ENCODE measurements around the gene LRRC8B. TPM values are rescaled to one million over a fixed set of nuclear protein-coding genes. Genes with fewer than 3 reads are reported as not detected.
"Not testable (repeated sequence)": the region's sequence is repeated elsewhere in the genome, so short reads cannot be mapped to it uniquely, and the experiment has no call there.

LRRC8B gene
- total RNA-seq, 1 donor from 2014 or later: 39.1 TPM

DNA sequence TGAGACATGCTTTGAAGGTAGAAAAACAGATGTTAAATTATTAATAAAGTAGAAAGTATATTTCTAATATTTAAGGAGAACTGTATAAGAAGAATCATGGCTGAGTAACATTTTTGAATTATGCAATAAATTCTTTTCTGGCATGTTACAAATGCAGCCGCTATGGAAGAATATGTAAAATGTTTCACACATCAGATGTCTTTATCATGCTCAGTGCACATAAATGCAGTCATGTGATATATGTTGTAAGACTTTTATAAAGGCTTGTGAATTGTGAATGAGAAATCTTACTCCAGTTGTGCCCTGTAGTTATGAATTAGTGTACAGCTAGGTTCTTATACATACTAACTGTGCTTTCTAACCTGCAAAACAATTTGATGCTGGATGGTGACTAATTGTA lies 53.5 kb downstream of the LRRC8B start:
- DNase-seq (ENCODE audit: low spot score in 2 of 2) (no peak), FAIRE-seq (no peak)

GRCh38 chr1:89578946-89579684 lies 54.5 kb downstream of the LRRC8B start:
- FAIRE-seq: no peak
- DNase-seq (ENCODE audit: low spot score in 2 of 2): no peak

GRCh38 chr1:89580036-89580435 lies 55.4 kb downstream of the LRRC8B start:
- DNase-seq (ENCODE audit: low spot score in 2 of 2): no peak
- FAIRE-seq: no peak

GRCh38 chr1:89581859-89582258 lies 57.2 kb downstream of the LRRC8B start:
- no peak for DNase-seq (ENCODE audit: low spot score in 2 of 2)
- FAIRE-seq: no peak

- FAIRE-seq (no peak), DNase-seq (ENCODE audit: low spot score in 2 of 2) (no peak)
These were observed 57.9 kb downstream of the LRRC8B start for GRCh38 chr1:89582571-89582970.

DNA sequence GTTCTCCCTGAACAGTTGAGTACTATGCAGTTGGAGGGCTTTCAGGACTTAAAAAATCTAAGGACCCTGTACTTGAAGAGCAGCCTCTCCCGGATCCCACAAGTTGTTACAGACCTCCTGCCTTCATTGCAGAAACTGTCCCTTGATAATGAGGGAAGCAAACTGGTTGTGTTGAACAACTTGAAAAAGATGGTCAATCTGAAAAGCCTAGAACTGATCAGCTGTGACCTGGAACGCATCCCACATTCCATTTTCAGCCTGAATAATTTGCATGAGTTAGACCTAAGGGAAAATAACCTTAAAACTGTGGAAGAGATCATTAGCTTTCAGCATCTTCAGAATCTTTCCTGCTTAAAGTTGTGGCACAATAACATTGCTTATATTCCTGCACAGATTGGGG lies 59.6 kb downstream of the LRRC8B start:
- no peak for FAIRE-seq
- DNase-seq (ENCODE audit: low spot score in 2 of 2): no peak

- DNase-seq (ENCODE audit: low spot score in 2 of 2) (no peak), FAIRE-seq (no peak)
These were observed 60.2 kb downstream of the LRRC8B start for GRCh38 chr1:89584781-89585180.

DNA sequence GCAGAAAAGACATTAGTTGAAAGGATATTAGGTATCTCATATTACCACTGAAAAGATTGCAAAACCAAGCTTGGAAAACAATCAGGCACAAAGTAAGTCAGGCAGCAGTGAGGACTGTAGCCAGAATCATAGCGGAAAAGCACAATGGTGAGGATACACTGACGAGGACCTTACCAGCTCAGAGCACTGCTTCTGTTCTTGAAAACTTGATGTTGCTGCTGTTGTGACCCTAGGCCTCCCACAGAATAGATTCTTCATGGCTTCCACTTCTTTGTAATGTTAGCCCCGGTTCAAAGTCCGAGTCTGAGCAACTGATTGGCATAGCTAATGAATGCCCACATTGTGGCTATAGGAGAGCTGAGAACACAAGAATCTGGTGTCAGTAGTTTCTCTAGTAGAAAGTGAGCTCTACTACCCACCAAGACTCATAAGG lies 63.1 kb downstream of the LRRC8B start:
- FAIRE-seq: no peak
- DNase-seq (ENCODE audit: low spot score in 2 of 2): no peak

GRCh38 chr1:89588480-89588879 lies 63.9 kb downstream of the LRRC8B start:
- DNase-seq (ENCODE audit: low spot score in 2 of 2): no peak
- no peak for FAIRE-seq

DNA sequence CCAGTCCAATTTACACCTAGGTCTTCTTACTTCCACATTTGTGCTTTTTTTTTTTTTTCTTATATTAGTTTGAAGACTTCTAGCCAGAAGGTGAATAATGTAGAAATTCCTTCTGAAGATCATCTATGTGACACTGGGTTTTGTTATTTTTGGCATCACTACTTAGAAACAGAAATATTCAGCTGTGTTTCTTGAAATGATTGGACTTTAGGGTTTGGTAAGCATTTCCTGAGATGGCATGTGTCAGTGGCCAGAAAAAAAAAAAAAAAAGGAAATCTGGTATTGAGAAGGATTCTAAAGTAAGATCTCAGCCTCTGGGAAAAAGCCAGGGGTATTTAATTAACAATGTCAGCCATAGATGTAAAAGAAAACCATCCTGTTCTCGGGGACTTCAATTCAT lies 64.9 kb downstream of the LRRC8B start:
- FAIRE-seq: no peak
- no peak for DNase-seq (ENCODE audit: low spot score in 2 of 2)

DNA sequence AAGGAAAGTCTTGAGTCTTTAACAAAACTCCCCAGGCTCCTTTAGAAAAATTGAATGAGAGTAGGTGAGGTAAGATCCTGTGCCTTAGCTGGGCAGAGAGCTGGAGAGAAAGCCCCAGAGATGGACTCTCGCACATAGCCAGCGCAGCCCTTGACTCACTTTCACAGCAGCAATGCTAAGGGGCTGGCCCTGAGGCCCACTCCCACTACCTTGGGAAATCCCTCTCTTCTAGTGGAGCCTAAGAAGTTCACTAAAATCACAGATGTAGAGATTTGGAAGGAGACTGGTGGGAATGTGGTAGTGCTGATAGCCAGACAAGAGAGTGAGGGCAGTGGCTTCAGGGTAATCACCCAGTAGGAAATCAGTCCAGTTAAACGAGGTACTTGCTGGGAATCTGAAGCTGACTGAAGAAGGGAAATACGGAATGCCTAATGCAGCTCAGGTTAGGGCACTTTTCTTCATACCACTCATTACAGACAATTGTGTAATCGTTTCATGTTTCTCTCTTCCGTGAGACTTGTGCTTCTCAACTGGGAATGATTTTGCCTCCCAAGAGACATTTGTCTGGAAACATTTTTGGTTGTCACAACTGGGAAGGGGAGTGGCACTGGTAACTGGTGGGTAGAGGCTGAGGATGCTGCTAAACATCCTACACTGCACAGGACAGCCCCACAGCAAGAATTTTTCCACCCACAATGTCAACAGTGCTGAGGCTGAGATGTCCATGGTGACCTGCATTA lies 65.9 kb downstream of the LRRC8B start:
- no peak for FAIRE-seq
- DNase-seq (ENCODE audit: low spot score in 2 of 2): no peak

- not testable (repeated sequence) for FAIRE-seq; DNase-seq (ENCODE audit: low spot score in 2 of 2)
These were observed 68.3 kb downstream of the LRRC8B start for GRCh38 chr1:89592861-89593302.

- no peak for DNase-seq (ENCODE audit: low spot score in 2 of 2)
- no peak for FAIRE-seq
These were observed 69.6 kb downstream of the LRRC8B start for GRCh38 chr1:89594096-89594740.

DNA sequence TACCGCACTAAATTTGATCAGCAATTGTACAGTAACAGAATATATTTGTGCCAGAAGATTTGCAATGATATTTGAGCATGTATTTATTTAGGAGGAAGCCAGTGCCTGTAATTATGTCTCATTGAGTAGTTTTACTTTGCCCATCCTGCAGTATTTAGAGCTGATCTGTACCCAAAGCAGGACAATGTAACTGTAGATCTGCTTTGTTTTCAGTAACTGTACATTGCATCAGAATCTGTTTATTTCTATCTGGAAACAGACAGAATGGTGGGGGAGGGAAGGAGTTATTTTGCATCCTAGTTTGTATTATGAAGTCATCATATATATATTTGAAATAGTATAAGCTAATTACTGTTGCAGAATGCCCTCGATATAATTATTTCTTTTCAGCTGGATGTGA lies 72.1 kb downstream of the LRRC8B start:
- no peak for DNase-seq (ENCODE audit: low spot score in 2 of 2)
- no peak for FAIRE-seq

GRCh38 chr1:89598450-89599331 lies 74.1 kb downstream of the LRRC8B start:
- peak; percentile 50 for FAIRE-seq
- DNase-seq (ENCODE audit: low spot score in 2 of 2): no peak

GRCh38 chr1:89599332-89599630 lies 74.7 kb downstream of the LRRC8B start:
- no peak for DNase-seq (ENCODE audit: low spot score in 2 of 2)
- no peak for FAIRE-seq

- FAIRE-seq (no peak), DNase-seq (ENCODE audit: low spot score in 2 of 2) (no peak)
These were observed 76.0 kb downstream of the LRRC8B start for GRCh38 chr1:89600451-89601224.

DNA sequence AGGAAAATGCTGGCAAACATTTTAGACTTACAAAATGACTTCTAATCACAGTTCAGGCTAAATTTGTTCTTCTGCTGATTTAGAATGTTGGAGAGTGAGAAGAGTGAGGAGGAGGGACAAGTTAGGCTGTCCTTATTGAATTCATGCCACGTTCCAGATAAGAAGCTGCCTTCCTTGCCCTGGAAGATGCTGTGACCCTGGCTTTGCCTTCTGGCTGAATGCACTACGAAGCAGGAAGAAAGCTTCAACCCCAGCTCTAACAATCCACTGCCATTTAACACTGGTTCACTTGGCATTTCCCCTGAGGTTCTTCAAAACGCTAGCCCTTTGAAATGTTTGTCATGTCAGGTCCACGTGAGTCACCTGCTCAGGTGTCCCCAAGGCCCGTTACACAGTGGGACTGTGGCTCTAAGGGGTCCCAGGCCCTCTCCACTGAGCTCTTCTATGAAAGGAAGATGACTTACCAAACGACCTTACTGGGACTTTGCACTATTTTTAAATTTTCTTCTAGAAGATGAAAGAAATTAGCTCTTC lies 78.3 kb downstream of the LRRC8B start:
- FAIRE-seq (no peak), DNase-seq (ENCODE audit: low spot score in 2 of 2) (no peak)

DNA sequence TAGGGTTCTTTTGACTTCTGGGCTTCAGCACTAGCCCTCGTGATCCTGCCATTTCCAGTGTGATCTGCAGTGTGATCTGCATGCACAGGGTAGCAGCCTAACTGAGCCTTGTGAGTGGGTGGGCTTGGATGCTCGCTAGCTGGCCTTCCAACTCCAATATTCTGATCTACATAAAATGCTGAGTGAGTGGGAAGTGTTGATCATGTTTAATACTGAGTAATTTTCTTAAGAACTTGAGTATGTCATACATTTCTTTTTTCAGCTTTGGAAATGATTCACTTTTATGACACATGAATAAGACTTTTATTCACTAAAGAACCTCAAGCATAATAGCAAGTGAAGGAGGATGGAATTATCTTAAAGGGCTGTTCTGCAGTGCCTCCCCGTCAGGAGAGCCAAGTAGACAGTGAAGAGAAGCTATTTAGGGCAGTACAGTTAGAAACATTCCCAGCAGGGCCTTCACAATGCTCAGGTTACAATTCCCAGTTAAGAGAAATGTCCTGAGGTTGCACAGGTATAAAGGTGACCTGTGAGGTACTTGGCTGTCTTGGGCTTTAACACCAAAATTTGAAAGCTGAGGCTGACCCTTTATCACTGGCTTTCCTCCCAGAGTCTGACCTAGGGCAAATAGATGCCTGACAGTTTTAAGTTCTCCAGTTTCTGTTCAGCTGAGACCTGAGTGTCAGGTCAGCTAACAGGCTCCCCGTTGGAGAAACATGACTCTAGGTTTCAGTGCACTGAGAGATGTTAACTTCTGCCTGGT lies 79.2 kb downstream of the LRRC8B start:
- DNase-seq (ENCODE audit: low spot score in 2 of 2) (no peak), FAIRE-seq (no peak)

All from frontal cortex (tissue), 4 donors.